IMR-90 (cell line): Measurements from ENCODE around the gene FBLN1. TPM values are rescaled to one million over a fixed set of nuclear protein-coding genes. Genes with fewer than 3 reads are reported as not detected.

Experiments used
- ATAC-seq: fragments of 200-7000 bp; cut with Tn5 transposase; 2 replicates; pipeline ENCODE4 v1.9.1; 2020; ENCODE audit warnings: low read depth, mild to moderate bottlenecking, moderate library complexity
- BruUV-seq: library from RNA; stranded (reverse); fragments of 400-500 nt; replicated peaks from 2 replicates; lab custom pipeline; 2021; lab: Mats Ljungman, UMichigan
- CTCF ChIA-PET: fragments of 300-600 bp; formaldehyde crosslinking; extraction: SDS; loops from one replicate; lab custom pipeline; 2021; ENCODE audit warnings: antibody characterized with exemption; lab: Yijun Ruan, JAX
- POLR2A ChIA-PET: fragments of 300-600 bp; sonication (Branson Sonifier 250); formaldehyde crosslinking; loops from one replicate; lab custom pipeline; 2022; ENCODE audit warnings: antibody characterized with exemption; ENCODE audit not compliant: unreplicated experiment; lab: Charles Lee
- DNase-seq: peaks from one replicate; pipeline ENCODE4 v3.0.0; 2013
- H2AFZ ChIP-seq: replicated peaks from 2 replicates; pipeline ENCODE3; 2013; ENCODE audit warnings: low read length, mild to moderate bottlenecking; ENCODE audit not compliant: poor library complexity
- H2AK5ac ChIP-seq: 2 replicates; pipeline ENCODE4 v1.6.1; 2013; ENCODE audit warnings: low read depth, low read length, inconsistent platforms
- H2AK9ac ChIP-seq: replicated peaks from 2 replicates; pipeline ENCODE3; 2013; ENCODE audit warnings: mild to moderate bottlenecking, low read depth, low read length, moderate library complexity; ENCODE audit not compliant: poor library complexity
- H2BK120ac ChIP-seq: 2 replicates; pipeline ENCODE4 v1.6.1; 2013; ENCODE audit warnings: low read depth, low read length, inconsistent platforms
- H2BK15ac ChIP-seq: 3 replicates; pipeline ENCODE4 v1.6.1; 2013; ENCODE audit warnings: low read depth, low read length, inconsistent platforms
- H2BK20ac ChIP-seq: 2 replicates; pipeline ENCODE4 v1.6.1; 2013; ENCODE audit warnings: low read depth, mild to moderate bottlenecking, inconsistent platforms, low read length, moderate library complexity
- H2BK5ac ChIP-seq: 2 replicates; pipeline ENCODE4 v1.6.1; 2013; ENCODE audit warnings: mild to moderate bottlenecking, low read depth, low read length, inconsistent platforms; ENCODE audit not compliant: poor library complexity, severe bottlenecking
- H3K14ac ChIP-seq: replicated peaks from 2 replicates; pipeline ENCODE4 v1.6.1; 2013; ENCODE audit warnings: low read depth, low read length, inconsistent platforms
- H3K18ac ChIP-seq: 2 replicates; pipeline ENCODE4 v1.6.1; 2013; ENCODE audit warnings: low read depth, low read length, control low read depth
- H3K23ac ChIP-seq: 2 replicates; pipeline ENCODE4 v1.6.1; 2013; ENCODE audit warnings: low read depth, low read length, inconsistent platforms
- H3K27ac ChIP-seq: 2 replicates; pipeline ENCODE4 v1.5.1; 2013; ENCODE audit warnings: mild to moderate bottlenecking, control low read depth, low read length; ENCODE audit not compliant: insufficient read depth
- H3K27me3 ChIP-seq: 2 replicates; pipeline ENCODE4 v1.6.1; 2013; ENCODE audit warnings: low read length; ENCODE audit not compliant: control insufficient read depth, insufficient read depth
- H3K36me3 ChIP-seq: 2 replicates; pipeline ENCODE4 v1.6.1; 2013; ENCODE audit warnings: low read length, mixed read lengths; ENCODE audit not compliant: control insufficient read depth, insufficient read depth
- H3K4ac ChIP-seq: 2 replicates; pipeline ENCODE4 v1.6.1; 2013; ENCODE audit warnings: low read depth, low read length, inconsistent platforms
- H3K4me1 ChIP-seq: 2 replicates; pipeline ENCODE4 v1.6.1; 2013; ENCODE audit warnings: low read length, mixed read lengths; ENCODE audit not compliant: control insufficient read depth, insufficient read depth
- H3K4me2 ChIP-seq: 2 replicates; pipeline ENCODE4 v1.6.1; 2013; ENCODE audit warnings: low read depth, mild to moderate bottlenecking, control low read depth, low read length, moderate library complexity
- H3K4me3 ChIP-seq: 2 replicates; pipeline ENCODE4 v1.5.1; 2013; ENCODE audit warnings: low read depth, mild to moderate bottlenecking, control low read depth, low read length, moderate library complexity; ENCODE audit not compliant: insufficient read depth
- H3K56ac ChIP-seq: 2 replicates; pipeline ENCODE4 v1.6.1; 2013; ENCODE audit warnings: low read length, inconsistent platforms; ENCODE audit not compliant: insufficient read depth; ENCODE audit errors: extremely low read depth
- H3K79me1 ChIP-seq, 2 experiments: 2 replicates each; pipeline ENCODE4 v1.6.1; 2013; ENCODE audit warnings: low read length in 2 of 2, inconsistent platforms in 1 of 2, low read depth in 1 of 2
- H3K9ac ChIP-seq: 2 replicates; pipeline ENCODE4 v1.6.1; 2013; ENCODE audit warnings: low read depth, low read length, control low read depth
- H3K9me1 ChIP-seq: 2 replicates; pipeline ENCODE4 v1.6.1; 2013; ENCODE audit warnings: low read length, inconsistent platforms; ENCODE audit not compliant: insufficient read depth
- H3K9me3 ChIP-seq: 2 replicates; pipeline ENCODE4 v1.6.1; 2013; ENCODE audit warnings: low read length; ENCODE audit not compliant: control insufficient read depth, insufficient read depth
- H4K20me1 ChIP-seq: 2 replicates; pipeline ENCODE4 v1.6.1; 2013; ENCODE audit warnings: low read length, inconsistent platforms; ENCODE audit not compliant: insufficient read depth
- H4K5ac ChIP-seq: 2 replicates; pipeline ENCODE4 v1.6.1; 2013; ENCODE audit warnings: mild to moderate bottlenecking, low read depth, low read length, control low read depth
- H4K8ac ChIP-seq, 2 experiments: 2 replicates each; pipeline ENCODE4 v1.6.1; 2013; ENCODE audit warnings: low read depth in 2 of 2, low read length in 2 of 2, control low read depth in 1 of 2, inconsistent platforms in 1 of 2
- H4K91ac ChIP-seq: 2 replicates; pipeline ENCODE4 v1.6.1; 2013; ENCODE audit warnings: low read depth, low read length, inconsistent platforms; ENCODE audit not compliant: insufficient read depth
- BHLHE40 ChIP-seq: fragments of 150-350 bp; IDR thresholded peaks from 2 replicates; pipeline ENCODE4 v1.6.1; 2016; ENCODE audit warnings: mild to moderate bottlenecking, low read depth, low read length
- CEBPB ChIP-seq: IDR thresholded peaks from 2 replicates; pipeline ENCODE4 v1.6.1; 2012; ENCODE audit warnings: low read depth, low read length, improper control_type of control experiment
- CHD1 ChIP-seq: IDR thresholded peaks from 2 replicates; pipeline ENCODE4 v1.6.1; 2012; ENCODE audit warnings: low read depth, low read length, improper control_type of control experiment
- CTCF ChIP-seq: conservative IDR thresholded peaks from 2 replicates; pipeline ENCODE4 v1.5.1; 2012; ENCODE audit warnings: mild to moderate bottlenecking, low read depth, low read length, improper control_type of control experiment
- ELK1 ChIP-seq: fragments of 150-350 bp; IDR thresholded peaks from 2 replicates; pipeline ENCODE4 v1.6.1; 2016; ENCODE audit warnings: low read depth, mild to moderate bottlenecking, low read length, moderate library complexity, borderline replicate concordance
- FOS ChIP-seq: fragments of 150-350 bp; IDR thresholded peaks from 2 replicates; pipeline ENCODE4 v1.6.1; 2016; ENCODE audit warnings: low read depth, low read length
- MAFK ChIP-seq: IDR thresholded peaks from 2 replicates; pipeline ENCODE4 v1.6.1; 2012; ENCODE audit warnings: low read depth, low read length, improper control_type of control experiment
- MAZ ChIP-seq: IDR thresholded peaks from 2 replicates; pipeline ENCODE4 v1.6.1; 2012; ENCODE audit warnings: low read depth, mild to moderate bottlenecking, low read length, improper control_type of control experiment, moderate library complexity, borderline replicate concordance
- MXI1 ChIP-seq: IDR thresholded peaks from 2 replicates; pipeline ENCODE4 v1.6.1; 2012; ENCODE audit warnings: low read depth, mild to moderate bottlenecking, low read length, moderate library complexity, borderline replicate concordance
- NFE2L2 ChIP-seq: fragments of 150-350 bp; IDR thresholded peaks from 2 replicates; pipeline ENCODE4 v1.6.1; 2016; ENCODE audit warnings: low read depth, mild to moderate bottlenecking, low read length
- POLR2A ChIP-seq: IDR thresholded peaks from 2 replicates; pipeline ENCODE4 v1.6.1; 2012; ENCODE audit warnings: mild to moderate bottlenecking, low read depth, low read length
- RAD21 ChIP-seq: IDR thresholded peaks from 2 replicates; pipeline ENCODE4 v1.6.1; 2012; ENCODE audit warnings: low read length, improper control_type of control experiment
- RCOR1 ChIP-seq: IDR thresholded peaks from 2 replicates; pipeline ENCODE4 v1.6.1; 2012; ENCODE audit warnings: mild to moderate bottlenecking, low read length, improper control_type of control experiment; ENCODE audit not compliant: insufficient replicate concordance
- RFX5 ChIP-seq: IDR thresholded peaks from 2 replicates; pipeline ENCODE4 v1.8.0; 2012; ENCODE audit warnings: low read depth, mild to moderate bottlenecking, low read length, moderate library complexity
- SMC3 ChIP-seq: fragments of 150-350 bp; IDR thresholded peaks from 2 replicates; pipeline ENCODE4 v1.6.1; 2016; ENCODE audit warnings: low read depth, mild to moderate bottlenecking, antibody characterized with exemption, low read length, moderate library complexity
- USF2 ChIP-seq: fragments of 150-350 bp; IDR thresholded peaks from 2 replicates; pipeline ENCODE4 v1.6.1; 2017; ENCODE audit warnings: mild to moderate bottlenecking, antibody characterized with exemption, low read length, low read depth
- WGBS, 2 experiments: methylation state at CpG; one replicate each; pipeline versions ENCODE4 v1.1.5 to v1.1.7; 2013; ENCODE audit warnings: missing lambda C conversion rate in 2 of 2; ENCODE audit not compliant: insufficient read length in 1 of 2; ENCODE audit errors: extremely low coverage in 2 of 2; 5-methylcytosine and 5-hydroxymethylcytosine counted together
- dilution Hi-C: fragments of 300-500 bp; cut with HindIII; formaldehyde crosslinking; loops from one replicate; pipeline ENCODE4 v1.14.3; 2018; ENCODE audit warnings: low sequenced_read_pairs; ENCODE audit not compliant: unreplicated experiment
- in situ Hi-C: fragments of 300-500 bp; cut with MboI; formaldehyde crosslinking; loops from 3 replicates; pipeline ENCODE4 v1.14.3; 2019; ENCODE audit warnings: low sequenced_read_pairs, inconsistent platforms, mixed read lengths
- intact Hi-C: fragments of 100-400 bp; cut with micrococcal nuclease; formaldehyde crosslinking; loops from 2 replicates; pipeline ENCODE4 v1.10.0; 2022
- polyA plus RNA-seq, 3 experiments: library from polyadenylated mRNA; depleted of rRNA; stranded (reverse); fragments of >200 nt; gene quantifications; 2 replicates each; pipeline ENCODE4 v1.2.3, GENCODE V29; 2012; ENCODE audit warnings: low replicate concordance in 1 of 3
- total RNA-seq: library from RNA; depleted of rRNA; stranded (reverse); fragments of >200 nt; gene quantifications from 2 replicates; pipeline ENCODE4 v1.2.3, GENCODE V29; 2012

FBLN1 gene
- total and polyA plus RNA-seq, 2 of the 4 experiments (the other 2 are of a cell fraction): 11.3 to 87.9 TPM

- no TSS peak for BruUV-seq
- dilution Hi-C loops: no loop called here
Observed at GRCh38 chr22:45521178-45521577, 18.5 kb downstream of the FBLN1 start.

More at GRCh38 chr22:45521178-45521577, 18.5 kb downstream of the FBLN1 start:
- ChIA-PET POLR2A (no interaction called here), CTCF (no interaction called here)
- Histone ChIP-seq H3K36me3 (peaks cover 81% of the 10 kb centered on the region), H3K9me1 (peaks cover 17% of the 10 kb centered on the region), H3K9ac (no peak overlapping the region), H2BK20ac (no peak overlapping the region), H2BK15ac (no peak overlapping the region), H3K27ac (no peak overlapping the region), H3K4me1 (peaks cover 15% of the 10 kb centered on the region), H4K91ac (no peak overlapping the region), H3K4me3 (no peak overlapping the region), H3K14ac (no peak overlapping the region), H4K5ac (no peak overlapping the region), H2AK9ac (no peak overlapping the region), H2AK5ac (peak overlapping the region; percentile 3; the same call in 1 of the 2 replicates), H2AFZ (no peak overlapping the region), H3K4me2 (no peak overlapping the region), H3K27me3 (no peaks in the 10 kb centered on the region), H4K8ac (no peak overlapping the region), H3K18ac (no peak overlapping the region), H2BK120ac (no peak overlapping the region), H3K79me1 (peaks cover 3 to 50% of the 10 kb centered on the region in 2 experiments), H3K9me3 (no peaks in the 10 kb centered on the region), H3K56ac (no peak overlapping the region), H4K20me1 (peaks cover 23% of the 10 kb centered on the region), H3K23ac (no peak overlapping the region), H3K4ac (no peak overlapping the region), H2BK5ac (no peak overlapping the region)
- ATAC-seq (no peak), DNase-seq (no peak)
- no peak for TF ChIP-seq CHD1
- no peak for TF ChIP-seq USF2
- TF ChIP-seq RCOR1: no peak
- no peak for TF ChIP-seq RAD21
- no peak for TF ChIP-seq MAFK
- TF ChIP-seq SMC3: no peak
- TF ChIP-seq FOS: no peak
- TF ChIP-seq BHLHE40: no peak
- TF ChIP-seq CTCF: no peak
- TF ChIP-seq MAZ: no peak
- TF ChIP-seq RFX5: no peak
- no peak for TF ChIP-seq MXI1
- no peak for TF ChIP-seq ELK1
- TF ChIP-seq CEBPB: no peak
- no peak for TF ChIP-seq POLR2A
- no peak for TF ChIP-seq NFE2L2
- intact Hi-C loops: no loop called here
- in situ Hi-C loops: no loop called here
- WGBS, 2 experiments: 93% methylated on average over 3 of the region's 5 CpGs; no CpG with 5 or more reads in 1 of the 2 experiments
